Lower lobe of right lung (tissue), 2 donors: ENCODE data around the gene CCL11. TPM values are rescaled to one million over a fixed set of nuclear protein-coding genes. Genes with fewer than 3 reads are reported as not detected.

Source experiments
- ATAC-seq, 2 donors: fragments of 200-7000 bp; cut with Tn5 transposase; one replicate each; pipeline ENCODE4 v1.9.1; 2020 to 2022; ENCODE audit warnings: mild to moderate bottlenecking in 2 of 2, moderate library complexity in 2 of 2
- DNase-seq: peaks from one replicate; pipeline ENCODE4 v3.0.0-alpha.2; 2020
- H3K27ac ChIP-seq: fragments of 200-600 bp; one replicate; pipeline ENCODE4 v1.8.0; 2022
- H3K27me3 ChIP-seq: fragments of 200-600 bp; one replicate; pipeline ENCODE4 v1.8.0; 2022; ENCODE audit warnings: low read depth
- H3K36me3 ChIP-seq: fragments of 200-600 bp; one replicate; pipeline ENCODE4 v1.8.0; 2022; ENCODE audit warnings: mild to moderate bottlenecking
- H3K4me1 ChIP-seq: fragments of 200-600 bp; one replicate; pipeline ENCODE4 v1.8.0; 2022
- H3K4me3 ChIP-seq: fragments of 200-600 bp; one replicate; pipeline ENCODE4 v1.8.0; 2022; ENCODE audit warnings: mild to moderate bottlenecking
- H3K9me3 ChIP-seq: fragments of 200-600 bp; one replicate; pipeline ENCODE4 v1.8.0; 2022
- intact Hi-C: fragments of 100-400 bp; cut with DNase I; formaldehyde crosslinking; loops from one replicate; pipeline ENCODE4 v1.11.0; 2022
- total RNA-seq: library from RNA; stranded (reverse); fragmentation: NEBNext Ultra II Directional; extraction: Animal tissue kit (Norgen Biotek cat#: 25700); gene quantifications from one replicate; pipeline ENCODE4 v1.2.1, GENCODE V29; 2021
- TF ChIP-seq, protein P1 (sequence below): fragments of 200-600 bp; IDR thresholded peaks from one replicate; pipeline ENCODE4 v1.8.0; 2022; ENCODE audit warnings: antibody characterized with exemption, mild to moderate bottlenecking
- donor health status: DM: no; HTN: yes; CAD: no; lungs with severe emphysema.

Gene CCL11
- total RNA-seq, 1 donor from 2014 or later, result 1.1 TPM

DNA sequence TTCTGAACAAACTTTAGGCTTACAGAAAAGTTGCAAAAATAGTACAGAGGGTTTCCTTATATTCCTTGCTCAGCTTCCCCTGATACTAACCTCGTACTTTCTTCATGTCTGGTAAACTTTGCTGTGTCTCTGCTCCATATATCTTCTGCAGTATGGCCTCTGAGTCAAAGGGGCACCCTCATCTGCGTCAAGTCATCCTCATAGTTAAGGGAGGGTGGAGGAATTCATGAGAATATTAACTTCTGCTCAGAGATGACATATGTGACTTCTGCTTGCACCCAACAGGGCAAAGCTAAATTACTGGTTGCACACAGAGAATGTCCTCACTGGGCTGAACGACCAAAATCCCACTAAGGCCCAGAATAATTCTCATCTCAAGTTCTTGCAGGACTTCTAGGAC lies 19.8 kb upstream of the CCL11 start:
- intact Hi-C loops, result no loop called here
- TF ChIP-seq, protein P1, sequence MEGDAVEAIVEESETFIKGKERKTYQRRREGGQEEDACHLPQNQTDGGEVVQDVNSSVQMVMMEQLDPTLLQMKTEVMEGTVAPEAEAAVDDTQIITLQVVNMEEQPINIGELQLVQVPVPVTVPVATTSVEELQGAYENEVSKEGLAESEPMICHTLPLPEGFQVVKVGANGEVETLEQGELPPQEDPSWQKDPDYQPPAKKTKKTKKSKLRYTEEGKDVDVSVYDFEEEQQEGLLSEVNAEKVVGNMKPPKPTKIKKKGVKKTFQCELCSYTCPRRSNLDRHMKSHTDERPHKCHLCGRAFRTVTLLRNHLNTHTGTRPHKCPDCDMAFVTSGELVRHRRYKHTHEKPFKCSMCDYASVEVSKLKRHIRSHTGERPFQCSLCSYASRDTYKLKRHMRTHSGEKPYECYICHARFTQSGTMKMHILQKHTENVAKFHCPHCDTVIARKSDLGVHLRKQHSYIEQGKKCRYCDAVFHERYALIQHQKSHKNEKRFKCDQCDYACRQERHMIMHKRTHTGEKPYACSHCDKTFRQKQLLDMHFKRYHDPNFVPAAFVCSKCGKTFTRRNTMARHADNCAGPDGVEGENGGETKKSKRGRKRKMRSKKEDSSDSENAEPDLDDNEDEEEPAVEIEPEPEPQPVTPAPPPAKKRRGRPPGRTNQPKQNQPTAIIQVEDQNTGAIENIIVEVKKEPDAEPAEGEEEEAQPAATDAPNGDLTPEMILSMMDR, result no peak

DNA sequence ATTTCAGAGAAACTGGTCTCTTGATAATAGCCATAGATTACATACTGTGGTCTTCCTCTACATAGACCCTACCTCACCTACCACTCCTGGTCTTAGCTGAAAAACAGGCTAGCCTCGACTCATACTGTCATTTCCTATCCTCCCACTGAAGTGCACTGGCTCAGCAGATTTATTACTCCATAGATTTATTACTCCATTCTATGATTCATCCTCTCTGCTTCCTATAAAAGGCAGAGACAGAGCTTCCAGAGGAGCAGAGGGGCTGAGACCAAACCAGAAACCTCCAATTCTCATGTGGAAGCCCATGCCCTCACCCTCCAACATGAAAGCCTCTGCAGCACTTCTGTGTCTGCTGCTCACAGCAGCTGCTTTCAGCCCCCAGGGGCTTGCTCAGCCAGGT lies 15.6 kb upstream of the CCL11 start, which contains the start of gene CCL7:
CCL7 (plus strand) TSS at position 253 of the 400 bp plus-strand sequence; CDS start at position 323, 70 bp downstream.
- Histone ChIP-seq H3K9me3 (no peaks in the 10 kb centered on the region), H3K36me3 (no peaks in the 10 kb centered on the region), H3K27me3 (no peaks in the 10 kb centered on the region), H3K27ac (no peak within 1 kb of the TSS), H3K4me3 (no peak within 1 kb of the TSS), H3K4me1 (no peaks in the 10 kb centered on the region)
- intact Hi-C loops, result no loop called here
- DNase-seq (no peak), ATAC-seq (no peak)
- TF ChIP-seq, protein P1, result no peak

More for the DNA sequence above, 19.8 kb upstream of the CCL11 start:
- Histone ChIP-seq H3K4me1 (no peaks in the 10 kb centered on the region), H3K9me3 (no peaks in the 10 kb centered on the region), H3K4me3 (no peak overlapping the region), H3K27ac (no peak overlapping the region), H3K36me3 (no peaks in the 10 kb centered on the region), H3K27me3 (no peaks in the 10 kb centered on the region)
- ATAC-seq (no peak), DNase-seq (no peak)

DNA sequence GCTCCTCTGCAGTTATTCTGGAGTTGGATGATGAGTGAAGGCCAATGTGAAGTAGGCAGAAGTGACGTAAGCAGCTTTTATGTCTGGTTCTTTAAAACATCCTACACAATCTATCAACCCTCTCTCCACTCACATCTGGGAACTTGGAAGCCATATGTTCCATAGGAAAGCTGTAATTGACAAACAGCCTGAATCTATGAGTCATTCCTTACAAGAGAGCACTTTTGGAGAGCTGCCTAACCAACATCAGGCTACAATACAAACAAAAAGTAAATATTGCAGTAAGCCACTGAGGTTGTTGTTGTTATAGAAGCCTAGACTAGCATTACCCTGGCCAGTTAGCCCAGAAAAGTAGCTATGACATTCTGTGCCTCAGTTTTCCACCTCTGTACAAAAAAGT lies 9.7 kb upstream of the CCL11 start:
- no peak for DNase-seq
- no peak for ATAC-seq
- no peaks in the 10 kb centered on the region for H3K9me3 ChIP-seq
- intact Hi-C loops, result no loop called here
- no peaks in the 10 kb centered on the region for H3K27me3 ChIP-seq
- H3K27ac ChIP-seq, result no peak overlapping the region
- no peaks in the 10 kb centered on the region for H3K4me1 ChIP-seq
- no peak overlapping the region for H3K4me3 ChIP-seq
- no peaks in the 10 kb centered on the region for H3K36me3 ChIP-seq
- TF ChIP-seq, protein P1, result no peak

DNA sequence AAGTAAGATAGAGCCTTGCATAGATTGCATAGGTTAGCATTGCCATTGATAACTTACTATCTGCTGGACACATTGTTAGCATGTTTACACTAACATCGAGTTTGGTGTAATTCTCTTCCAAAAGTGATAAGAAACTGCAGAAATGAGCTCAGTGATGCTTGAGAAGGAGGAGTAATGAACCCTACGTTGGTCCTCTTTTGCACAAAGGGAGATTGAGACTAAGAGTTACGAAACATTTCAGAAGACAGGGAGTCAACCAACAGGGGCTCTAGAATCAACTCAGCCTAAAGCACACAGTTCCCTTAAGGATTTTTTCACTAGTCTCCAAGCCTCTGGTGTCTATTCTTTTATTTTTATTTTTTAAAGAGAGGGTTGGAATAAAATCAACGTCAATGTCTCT lies 8.7 kb upstream of the CCL11 start:
- no peak for DNase-seq
- H3K4me3 ChIP-seq, result no peak overlapping the region
- H3K36me3 ChIP-seq, result no peaks in the 10 kb centered on the region
- TF ChIP-seq, protein P1, result no peak
- no peaks in the 10 kb centered on the region for H3K9me3 ChIP-seq
- no peak overlapping the region for H3K27ac ChIP-seq
- H3K27me3 ChIP-seq, result no peaks in the 10 kb centered on the region
- intact Hi-C loops, result no loop called here
- ATAC-seq, result no peak
- H3K4me1 ChIP-seq, result no peaks in the 10 kb centered on the region

DNA sequence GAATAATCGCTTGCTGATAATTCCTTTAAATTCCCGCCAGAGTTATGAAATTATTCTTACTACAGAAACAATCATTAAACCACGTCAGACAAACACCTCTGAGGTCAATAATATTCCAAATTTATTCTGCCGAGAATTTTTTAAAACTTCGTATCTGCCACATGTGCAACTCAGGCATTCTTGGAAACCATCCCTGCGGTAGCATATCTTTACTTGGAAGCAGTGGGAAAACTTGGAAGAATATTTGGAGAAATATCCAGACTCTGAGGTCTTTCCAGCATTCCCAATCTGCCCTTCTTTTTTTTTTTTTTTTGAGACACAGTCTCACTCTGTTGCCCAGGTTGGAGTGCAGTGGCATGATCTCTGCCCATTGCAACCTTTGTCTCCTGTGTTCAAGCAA lies 2.0 kb upstream of the CCL11 start:
- DNase-seq, result no peak
- TF ChIP-seq, protein P1, result no peak
- Histone ChIP-seq H3K36me3 (no peaks in the 10 kb centered on the region), H3K4me1 (no peaks in the 10 kb centered on the region), H3K27ac (no peak overlapping the region), H3K4me3 (no peak overlapping the region), H3K9me3 (no peaks in the 10 kb centered on the region), H3K27me3 (no peaks in the 10 kb centered on the region)
- no peak for ATAC-seq
- intact Hi-C loops, result no loop called here

DNA sequence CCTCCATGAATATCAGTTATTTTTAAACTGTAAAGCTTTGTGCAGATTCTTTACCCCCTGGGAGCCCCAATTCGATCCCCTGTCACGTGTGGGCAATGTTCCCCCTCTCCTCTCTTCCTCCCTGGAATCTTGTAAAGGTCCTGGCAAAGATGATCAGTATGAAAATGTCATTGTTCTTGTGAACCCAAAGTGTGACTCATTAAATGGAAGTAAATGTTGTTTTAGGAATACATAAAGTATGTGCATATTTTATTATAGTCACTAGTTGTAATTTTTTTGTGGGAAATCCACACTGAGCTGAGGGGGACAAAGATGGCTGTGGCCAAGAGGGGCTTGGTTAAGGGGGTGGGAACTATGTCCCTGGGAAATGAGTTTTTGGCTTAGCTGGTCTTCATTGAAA lies 2.3 kb downstream of the CCL11 start:
- no peaks in the 10 kb centered on the region for H3K4me1 ChIP-seq
- H3K36me3 ChIP-seq, result no peaks in the 10 kb centered on the region
- ATAC-seq, result no peak
- intact Hi-C loops, result no loop called here
- H3K4me3 ChIP-seq, result no peak overlapping the region
- H3K27ac ChIP-seq, result no peak overlapping the region
- TF ChIP-seq, protein P1, result no peak
- no peaks in the 10 kb centered on the region for H3K27me3 ChIP-seq
- no peaks in the 10 kb centered on the region for H3K9me3 ChIP-seq
- no peak for DNase-seq
